Measurements from ENCODE around the gene CCSER1.
"Not testable (repeated sequence)": the region's sequence is repeated elsewhere in the genome, so short reads cannot be mapped to it uniquely, and the experiment has no call there.

DNA sequence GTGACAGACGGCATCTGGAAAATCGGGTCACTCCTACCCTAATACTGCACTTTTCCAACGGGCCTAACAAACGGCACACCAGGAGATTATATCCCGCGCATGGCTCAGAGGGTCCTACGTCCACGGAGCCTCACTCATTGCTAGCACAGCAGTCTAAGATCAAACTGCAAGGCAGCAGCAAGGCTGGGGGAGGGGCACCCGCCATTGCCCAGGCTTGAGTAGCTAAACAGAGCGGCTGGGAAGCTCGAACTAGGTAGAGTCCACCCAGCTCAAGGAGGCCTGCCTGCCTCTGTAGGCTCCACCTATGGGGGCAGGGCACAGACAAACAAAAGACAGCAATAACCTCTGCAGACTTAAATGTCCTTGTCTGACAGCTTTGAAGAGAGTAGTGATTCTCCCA, 280.7 kb downstream of the CCSER1 start:
- not testable (repeated sequence) for TF ChIP-seq POLR2A (IDR thresholded peaks at IDR 0.05; ENCODE audit: low read depth); POLR2AphosphoS5 (IDR thresholded peaks at IDR 0.05)
- TF ChIP-seq, protein P1, sequence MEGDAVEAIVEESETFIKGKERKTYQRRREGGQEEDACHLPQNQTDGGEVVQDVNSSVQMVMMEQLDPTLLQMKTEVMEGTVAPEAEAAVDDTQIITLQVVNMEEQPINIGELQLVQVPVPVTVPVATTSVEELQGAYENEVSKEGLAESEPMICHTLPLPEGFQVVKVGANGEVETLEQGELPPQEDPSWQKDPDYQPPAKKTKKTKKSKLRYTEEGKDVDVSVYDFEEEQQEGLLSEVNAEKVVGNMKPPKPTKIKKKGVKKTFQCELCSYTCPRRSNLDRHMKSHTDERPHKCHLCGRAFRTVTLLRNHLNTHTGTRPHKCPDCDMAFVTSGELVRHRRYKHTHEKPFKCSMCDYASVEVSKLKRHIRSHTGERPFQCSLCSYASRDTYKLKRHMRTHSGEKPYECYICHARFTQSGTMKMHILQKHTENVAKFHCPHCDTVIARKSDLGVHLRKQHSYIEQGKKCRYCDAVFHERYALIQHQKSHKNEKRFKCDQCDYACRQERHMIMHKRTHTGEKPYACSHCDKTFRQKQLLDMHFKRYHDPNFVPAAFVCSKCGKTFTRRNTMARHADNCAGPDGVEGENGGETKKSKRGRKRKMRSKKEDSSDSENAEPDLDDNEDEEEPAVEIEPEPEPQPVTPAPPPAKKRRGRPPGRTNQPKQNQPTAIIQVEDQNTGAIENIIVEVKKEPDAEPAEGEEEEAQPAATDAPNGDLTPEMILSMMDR (IDR thresholded peaks at IDR 0.05), result not testable (repeated sequence)

Measured in esophagus muscularis mucosa (tissue), 3 donors.